GM19452 (cell line): ENCODE data around the gene NSUN4.

Experiments used
- ATAC-seq: cut with Tn5 transposase; IDR thresholded peaks from one replicate; pipeline ENCODE4 v1.9.1; 2021; ENCODE audit not compliant: unreplicated experiment

The NSUN4 gene

DNA sequence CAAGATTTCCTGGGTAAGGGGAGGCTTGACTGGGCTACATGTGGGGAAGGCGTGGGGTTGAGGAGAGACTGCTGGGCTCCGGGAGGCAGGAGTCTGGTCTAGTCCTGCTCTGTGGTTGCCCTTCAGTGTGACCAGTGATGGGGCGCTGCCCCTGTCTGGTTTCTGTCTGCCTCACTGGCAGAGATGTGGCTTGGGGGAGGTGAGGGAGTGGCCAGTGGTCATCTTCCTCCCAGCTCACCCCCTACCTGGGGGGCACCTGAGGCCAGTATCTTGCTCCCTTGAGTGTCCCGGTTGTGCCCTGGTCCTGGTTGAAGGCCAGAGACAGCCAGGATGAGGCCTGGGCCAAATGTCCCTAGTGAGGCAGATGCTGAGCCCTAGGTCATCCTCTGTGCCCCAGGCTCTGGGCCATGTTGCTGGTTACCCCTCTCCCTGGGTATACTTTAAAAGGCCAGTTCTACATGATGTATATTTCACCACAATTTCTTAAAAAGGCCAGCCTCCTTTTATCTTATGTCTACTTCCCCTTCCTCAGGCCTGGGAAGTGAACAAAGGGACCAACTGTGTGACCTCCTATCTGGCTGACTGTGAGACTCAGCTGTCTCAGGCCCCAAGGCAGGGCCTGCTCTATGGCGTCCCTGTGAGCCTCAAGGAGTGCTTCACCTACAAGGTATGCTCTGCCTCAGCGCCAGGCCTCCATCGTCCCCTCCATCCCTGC is 64.0 kb downstream of the NSUN4 start:
- no peak for ATAC-seq

DNA sequence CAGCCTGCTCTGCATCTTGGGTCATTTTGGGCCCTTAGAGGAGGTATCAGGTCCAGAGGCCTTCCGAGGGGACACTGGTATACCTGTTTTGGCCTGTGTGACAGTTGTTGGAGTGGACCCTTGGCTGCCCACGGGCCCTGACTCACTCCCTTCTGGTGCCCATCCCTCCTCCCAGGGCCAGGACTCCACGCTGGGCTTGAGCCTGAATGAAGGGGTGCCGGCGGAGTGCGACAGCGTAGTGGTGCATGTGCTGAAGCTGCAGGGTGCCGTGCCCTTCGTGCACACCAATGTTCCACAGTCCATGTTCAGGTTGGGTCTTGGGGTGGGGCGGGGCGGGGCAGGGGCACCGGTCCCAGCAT is 64.6 kb downstream of the NSUN4 start:
- ATAC-seq: no peak

DNA sequence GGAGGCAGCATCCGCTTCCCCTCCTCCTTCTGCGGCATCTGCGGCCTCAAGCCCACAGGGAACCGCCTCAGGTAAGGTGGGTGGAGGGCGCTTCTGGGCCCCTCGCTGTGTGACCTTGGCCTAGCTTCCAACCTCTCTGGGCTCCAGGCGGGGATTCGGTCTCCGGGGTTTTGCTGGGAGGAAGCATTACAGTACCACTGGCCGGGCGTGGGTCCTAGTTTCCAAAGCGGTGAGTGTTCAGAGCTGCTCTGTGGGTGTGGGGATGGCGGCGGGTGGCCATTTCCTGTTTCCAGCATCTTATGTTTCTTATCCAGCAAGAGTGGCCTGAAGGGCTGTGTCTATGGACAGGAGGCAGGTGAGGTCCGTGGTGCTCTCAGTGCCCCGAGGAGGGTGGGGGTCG is 65.1 kb downstream of the NSUN4 start:
- no peak for ATAC-seq

GRCh38 chr1:46406881-46407608 is 66.4 kb downstream of the NSUN4 start:
- ATAC-seq: no peak

- ATAC-seq: no peak
These were observed 67.0 kb downstream of the NSUN4 start for GRCh38 chr1:46407636-46408035.

DNA sequence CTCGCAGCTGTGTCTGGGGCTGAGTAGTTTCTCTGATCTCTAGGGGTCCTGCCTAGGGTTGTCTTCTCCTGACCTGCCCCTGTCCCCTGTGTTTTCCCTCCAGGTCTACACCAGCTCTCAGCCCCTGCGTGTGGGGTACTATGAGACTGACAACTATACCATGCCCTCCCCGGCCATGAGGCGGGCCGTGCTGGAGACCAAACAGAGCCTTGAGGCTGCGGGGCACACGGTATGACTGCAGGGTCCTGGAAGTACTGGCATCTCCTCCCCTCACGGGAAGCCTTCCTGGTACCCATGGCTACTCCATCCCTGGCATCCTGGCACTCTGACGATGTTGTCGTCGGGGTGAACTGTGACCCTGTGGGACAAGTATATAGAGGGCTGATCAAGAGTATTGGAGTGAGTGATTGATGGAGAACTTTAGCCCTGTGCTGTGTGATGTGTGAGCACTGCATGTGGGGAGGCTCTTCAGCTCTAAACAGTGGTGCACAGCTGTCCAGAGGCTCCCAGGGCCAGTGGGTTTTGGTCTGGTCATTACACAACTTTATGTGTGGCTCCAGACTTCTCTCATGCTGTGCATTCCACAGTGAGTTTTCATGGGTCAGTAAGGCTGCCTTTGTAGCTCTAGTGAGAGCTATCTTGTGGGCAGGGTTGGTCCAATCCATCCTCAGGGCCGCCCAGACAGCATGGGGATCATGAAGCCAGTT is 67.9 kb downstream of the NSUN4 start:
- no peak for ATAC-seq

- no peak for ATAC-seq
These were observed 68.4 kb downstream of the NSUN4 start for GRCh38 chr1:46409063-46409372.

- ATAC-seq: no peak
These were observed 69.8 kb downstream of the NSUN4 start for GRCh38 chr1:46410156-46411009.

- no peak for ATAC-seq
These were observed 70.4 kb downstream of the NSUN4 start for GRCh38 chr1:46411010-46411405.
